ENCODE results near the gene OR11H1.
"Not testable (repeated sequence)": the region's sequence is repeated elsewhere in the genome, so short reads cannot be mapped to it uniquely, and the experiment has no call there.

Gene OR11H1

GRCh38 chr22:15527892-15528291 is at the start of gene OR11H1:
Gene OR11H1 (plus strand): TSS chr22:15528192. CDS start chr22:15528192, 0 bp downstream.
- not testable (repeated sequence) for DNase-seq (ENCODE audit: low spot score)

GRCh38 chr22:15509967-15510366 is 18.0 kb upstream of the OR11H1 start:
- not testable (repeated sequence) for DNase-seq (ENCODE audit: low spot score)

- not testable (repeated sequence) for DNase-seq (ENCODE audit: low spot score)
These were observed 12.1 kb upstream of the OR11H1 start for GRCh38 chr22:15515896-15516295.

GRCh38 chr22:15553767-15554166 is 25.8 kb downstream of the OR11H1 start:
- DNase-seq (ENCODE audit: low spot score): not testable (repeated sequence)

- DNase-seq (ENCODE audit: low spot score): not testable (repeated sequence)
These were observed 35.5 kb downstream of the OR11H1 start for GRCh38 chr22:15563461-15563860.

GRCh38 chr22:15565063-15565462 is 37.1 kb downstream of the OR11H1 start:
- not testable (repeated sequence) for DNase-seq (ENCODE audit: low spot score)
